NCI-H2171 treated with DMSO at 0.1 percent for 48 hours (cell line): ENCODE data around the gene RFC5.
"Not testable (repeated sequence)": the region's sequence is repeated elsewhere in the genome, so short reads cannot be mapped to it uniquely, and the experiment has no call there.

ENCODE experiments used
- DNase-seq: peaks from one replicate; lab custom pipeline; 2025; lab: John Stamatoyannopoulos, UW

Gene RFC5

DNA sequence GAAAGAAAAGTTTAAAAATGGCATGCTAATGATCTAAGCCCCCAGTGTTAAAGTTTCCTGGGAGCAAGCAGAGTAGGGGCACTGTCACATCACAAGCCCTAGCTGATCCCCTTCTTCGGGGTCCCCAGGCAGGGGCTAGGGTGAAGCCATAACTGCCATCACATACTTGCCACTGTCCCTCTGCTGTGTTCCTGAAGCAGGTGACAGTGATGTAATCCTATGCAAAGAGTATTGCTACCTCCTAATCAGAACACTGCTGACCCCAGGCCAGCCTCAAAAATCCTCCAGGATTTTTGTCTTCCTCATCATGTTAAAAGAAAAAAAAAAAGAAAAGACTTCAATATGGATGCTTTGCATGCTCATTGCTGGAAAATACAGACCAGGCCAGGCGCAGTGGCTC, 1.2 kb upstream of the RFC5 start:
- DNase-seq = no peak

DNA sequence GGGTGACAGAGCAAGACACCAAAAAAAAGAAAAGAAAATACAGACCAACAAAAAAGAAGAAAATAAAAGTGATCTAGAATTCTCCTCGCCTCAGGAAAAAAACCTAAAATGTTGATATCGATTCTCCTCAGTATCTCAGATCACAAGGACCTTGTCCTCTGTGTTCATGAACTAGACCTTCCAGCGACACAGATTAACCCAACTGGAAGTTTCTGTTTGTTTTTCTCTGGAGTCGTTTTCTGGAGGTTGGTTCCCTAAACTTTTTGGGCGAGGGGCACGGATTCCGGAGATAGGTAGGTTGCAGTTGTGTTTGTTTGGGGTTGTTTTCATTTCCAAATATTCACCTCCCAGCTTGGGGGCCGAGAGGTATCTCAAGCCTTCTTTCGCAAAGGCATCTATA, 559 bp upstream of the RFC5 start:
- no peak for DNase-seq

DNA sequence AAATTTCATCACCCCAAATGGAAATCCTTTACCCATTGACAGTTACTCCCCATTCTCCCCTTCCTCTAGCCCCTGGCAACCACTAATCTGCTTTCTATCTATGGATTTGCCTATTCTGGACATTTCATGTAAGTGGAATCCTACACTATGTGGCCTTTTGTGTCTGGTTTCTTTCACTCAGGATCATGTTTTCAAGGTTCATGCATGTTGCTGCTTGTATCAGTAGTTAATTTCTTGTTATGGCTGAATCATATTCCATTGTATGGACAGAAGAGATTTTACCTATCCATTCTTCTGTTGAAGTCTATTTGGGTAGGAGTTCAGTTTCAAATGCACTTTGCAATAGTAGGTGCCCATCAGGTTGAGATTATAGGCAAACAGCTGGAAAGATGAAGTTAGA, 1.4 kb downstream of the RFC5 start:
- DNase-seq = no peak

GRCh38 chr12:118020036-118020435, 3.5 kb downstream of the RFC5 start:
- DNase-seq = no peak

DNA sequence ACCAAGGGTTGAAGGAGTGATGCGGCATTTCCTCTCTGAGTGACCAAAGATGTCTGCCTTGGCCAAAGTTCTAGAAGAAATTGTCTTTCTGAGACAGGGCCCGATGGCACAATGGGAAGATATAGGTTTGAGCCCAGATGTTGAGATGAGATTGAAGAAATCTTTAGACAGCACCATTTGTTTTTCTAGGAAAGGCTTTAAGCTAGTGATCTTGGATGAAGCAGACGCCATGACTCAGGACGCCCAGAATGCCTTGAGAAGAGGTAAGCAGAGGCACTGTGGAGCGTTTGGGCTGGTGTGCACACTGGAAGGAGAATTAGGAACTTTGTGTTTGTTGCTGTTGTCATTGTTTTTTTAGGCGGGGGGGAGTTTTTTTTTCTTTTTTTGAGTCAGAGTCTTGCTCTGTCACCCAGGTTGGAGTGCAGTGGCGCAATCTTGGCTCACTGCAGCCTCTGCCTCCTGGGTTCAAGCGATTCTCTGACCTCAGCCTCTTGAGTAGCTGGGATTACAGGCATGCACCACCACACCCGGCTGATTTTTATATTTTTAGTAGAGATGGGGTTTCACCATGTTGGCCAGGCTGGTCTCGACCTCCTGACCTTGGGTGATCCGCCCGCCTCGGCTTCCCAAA, 5.7 kb downstream of the RFC5 start:
- not testable (repeated sequence) for DNase-seq

DNA sequence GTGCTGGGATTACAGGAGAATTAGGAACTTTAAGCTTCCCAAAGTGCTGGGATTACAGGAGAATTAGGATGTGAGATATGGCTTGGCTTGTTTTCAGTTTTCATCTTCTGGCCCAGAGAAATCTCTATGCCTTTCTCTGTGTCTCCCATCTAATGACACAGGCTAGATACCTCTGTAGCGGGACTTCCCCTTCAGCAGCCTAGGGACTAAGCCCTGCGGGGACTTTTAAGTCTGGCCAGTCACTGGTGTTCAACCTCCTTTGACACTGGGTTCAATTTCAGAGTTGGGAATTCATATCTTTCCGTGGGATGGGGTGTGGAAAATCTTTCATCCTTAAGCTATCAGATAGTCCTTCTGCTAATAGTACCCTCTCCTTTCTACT, 6.2 kb downstream of the RFC5 start:
- no peak for DNase-seq

DNA sequence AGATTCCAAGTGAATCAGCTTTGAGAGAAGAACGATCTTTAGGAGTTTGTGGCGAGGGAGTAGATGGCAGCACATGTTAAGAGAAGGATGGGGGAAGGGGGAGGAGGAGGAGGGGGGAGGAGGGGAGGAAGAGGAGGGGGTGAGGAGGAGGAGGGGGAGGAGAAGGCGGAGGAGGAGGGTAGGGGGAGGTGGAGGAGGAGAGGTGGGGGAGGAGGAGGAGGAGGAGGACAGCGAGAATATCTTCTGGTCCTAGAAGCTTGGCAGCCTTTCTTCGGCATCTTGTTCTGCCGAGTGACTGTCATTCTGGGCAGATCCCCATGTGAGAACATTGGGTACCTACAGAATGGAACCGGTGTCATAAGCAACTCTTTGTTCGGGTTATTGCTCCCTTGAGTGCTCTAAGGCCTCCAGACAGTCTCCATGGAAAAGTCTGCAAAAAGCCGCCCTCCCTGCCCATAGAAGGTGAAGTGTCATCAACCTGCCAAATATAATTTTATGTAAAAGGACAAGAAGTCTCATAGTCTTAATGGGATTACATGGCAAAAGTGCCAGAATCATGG, 6.9 kb downstream of the RFC5 start:
- DNase-seq = no peak

DNA sequence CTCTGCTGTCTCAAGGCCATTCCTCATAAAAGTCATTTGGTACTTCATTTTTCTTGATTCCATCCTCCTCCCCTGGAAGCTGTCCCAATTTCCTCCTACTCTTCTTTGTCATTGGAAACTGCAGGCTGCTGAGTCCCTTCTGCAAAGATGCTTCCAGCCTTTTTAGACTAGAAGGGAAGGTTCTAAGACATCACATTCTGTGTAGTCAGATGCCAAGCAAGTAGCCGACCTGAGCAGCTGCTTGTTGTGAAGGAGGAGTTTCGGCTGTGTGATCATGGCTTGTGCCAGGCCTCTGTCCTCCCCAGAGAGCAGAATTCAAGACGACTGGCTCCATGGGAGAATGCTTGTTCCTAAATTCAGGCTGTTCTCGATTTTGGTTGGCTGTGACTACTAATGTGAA, 8.7 kb downstream of the RFC5 start:
- DNase-seq = no peak

DNA sequence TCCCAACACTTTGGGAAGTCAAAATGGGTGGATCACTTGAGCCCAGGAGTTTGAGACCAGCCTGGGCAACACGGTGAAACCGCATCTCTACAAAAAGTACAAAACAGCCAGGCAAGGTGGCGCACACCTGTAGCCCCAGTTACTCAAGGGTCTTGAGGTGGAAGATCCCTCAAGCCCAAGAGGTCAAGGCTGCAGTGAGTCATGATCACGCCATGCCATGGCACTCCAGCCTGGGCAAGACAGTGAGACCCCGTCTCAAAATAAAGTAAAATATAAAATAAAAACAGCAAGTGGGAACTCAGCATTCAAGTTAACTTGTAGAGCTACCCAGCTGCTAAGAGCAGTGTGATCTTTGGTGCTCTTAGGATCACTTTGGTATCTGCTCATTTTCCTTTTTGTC, 12.7 kb downstream of the RFC5 start:
- no peak for DNase-seq

DNA sequence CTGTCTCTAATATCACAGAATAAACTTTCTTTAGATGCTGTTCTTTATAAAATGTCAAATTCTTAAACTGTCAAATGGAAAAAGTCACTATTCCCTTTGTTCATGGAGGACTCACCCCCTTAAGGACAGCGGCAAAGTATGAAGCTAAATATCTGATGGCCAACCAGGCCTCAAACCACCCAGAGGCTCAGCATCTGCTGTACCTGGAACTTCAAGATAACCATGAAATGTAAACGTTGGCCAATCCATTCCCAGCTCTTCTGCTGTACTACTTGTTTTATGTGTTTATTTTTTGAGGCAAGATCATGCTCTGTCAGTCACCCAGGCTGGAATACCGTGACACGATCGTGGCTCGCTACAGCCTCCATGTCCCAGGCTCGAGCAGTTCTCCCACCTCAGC, 15.7 kb downstream of the RFC5 start:
- DNase-seq = no peak

GRCh38 chr12:118033323-118033722, 16.8 kb downstream of the RFC5 start:
- no peak for DNase-seq

DNA sequence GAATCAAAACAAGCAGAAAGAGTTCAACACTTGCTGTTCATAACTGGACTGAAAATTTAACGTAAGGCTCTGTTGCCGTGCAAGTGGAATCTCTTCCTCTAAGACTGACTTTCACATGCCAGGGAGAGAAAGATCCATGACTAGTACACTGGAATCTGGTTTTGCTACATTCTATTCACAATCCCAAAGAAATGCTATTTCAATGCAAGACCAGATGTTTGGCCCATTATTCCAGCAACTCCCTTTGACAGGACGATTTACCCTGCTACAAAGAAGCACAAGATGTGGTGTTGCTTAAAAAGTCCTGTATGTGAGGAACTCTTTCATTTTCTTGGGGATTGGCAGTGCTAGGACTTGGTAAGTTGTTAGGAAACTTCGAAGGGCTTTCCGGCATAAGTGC, 17.4 kb downstream of the RFC5 start:
- DNase-seq = no peak

DNA sequence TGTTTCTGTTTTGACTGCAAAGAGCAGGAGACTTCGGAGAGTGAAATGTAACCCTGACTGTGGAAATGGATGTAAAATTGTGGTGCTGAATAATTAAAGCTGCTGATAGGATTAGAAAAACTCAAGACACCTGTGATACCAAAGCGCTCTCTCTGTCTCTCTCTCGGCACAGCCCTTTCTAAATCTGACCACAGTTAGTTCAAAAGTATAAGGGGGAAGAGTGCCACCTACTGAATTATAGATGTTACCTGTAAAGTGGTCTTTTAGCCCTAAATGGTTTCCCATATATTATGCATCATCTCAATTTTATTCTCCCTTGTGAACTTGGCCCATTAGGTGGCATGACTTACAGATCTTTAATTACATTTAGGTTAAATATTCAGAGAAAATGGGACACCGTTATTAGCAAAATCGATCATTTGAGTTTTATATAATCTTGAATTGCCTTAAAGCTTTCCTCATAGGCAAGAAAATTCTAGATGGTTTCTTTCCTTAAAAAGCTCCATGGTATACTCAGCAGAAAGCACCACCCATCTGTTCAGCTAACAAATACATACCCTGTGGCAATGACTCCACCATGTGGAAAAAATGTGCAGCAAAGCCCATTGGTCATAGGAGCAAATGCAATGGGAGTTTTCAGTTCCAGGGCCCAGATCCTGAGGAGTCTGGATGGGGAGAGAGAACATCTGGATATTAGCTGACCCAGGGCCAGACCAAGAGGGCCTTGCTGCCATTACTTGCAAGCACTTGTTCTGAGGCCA, 18.1 kb downstream of the RFC5 start:
- DNase-seq = peak; percentile 54

GRCh38 chr12:118035190-118036041, 18.9 kb downstream of the RFC5 start:
- peak; percentile 31 for DNase-seq

GRCh38 chr12:118036672-118037411, 20.3 kb downstream of the RFC5 start:
- no peak for DNase-seq

GRCh38 chr12:118038137-118038536, 21.6 kb downstream of the RFC5 start:
- no peak for DNase-seq

- DNase-seq = no peak
These were observed 25.6 kb downstream of the RFC5 start for GRCh38 chr12:118042091-118042490.

- DNase-seq = no peak
These were observed 27.6 kb downstream of the RFC5 start for GRCh38 chr12:118044075-118044474.

DNA sequence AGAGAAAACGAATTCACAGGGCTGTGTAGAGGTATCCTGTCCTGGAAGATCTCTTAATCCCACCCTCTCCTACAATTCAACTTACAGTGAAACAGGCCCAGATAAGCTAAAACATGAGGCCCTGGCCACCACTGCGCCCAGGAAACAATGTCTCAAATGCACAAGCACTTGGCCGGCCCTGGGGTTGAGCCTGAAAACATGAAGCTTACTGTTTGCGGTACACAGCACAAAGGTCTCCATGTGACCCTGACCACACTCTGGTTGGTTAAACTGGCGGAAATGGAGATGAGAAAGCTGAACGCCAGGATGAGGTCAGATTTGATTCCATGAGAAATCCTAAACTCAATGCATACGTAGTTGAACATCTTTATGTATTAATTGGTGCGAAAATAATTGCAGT, 28.1 kb downstream of the RFC5 start:
- no peak for DNase-seq

DNA sequence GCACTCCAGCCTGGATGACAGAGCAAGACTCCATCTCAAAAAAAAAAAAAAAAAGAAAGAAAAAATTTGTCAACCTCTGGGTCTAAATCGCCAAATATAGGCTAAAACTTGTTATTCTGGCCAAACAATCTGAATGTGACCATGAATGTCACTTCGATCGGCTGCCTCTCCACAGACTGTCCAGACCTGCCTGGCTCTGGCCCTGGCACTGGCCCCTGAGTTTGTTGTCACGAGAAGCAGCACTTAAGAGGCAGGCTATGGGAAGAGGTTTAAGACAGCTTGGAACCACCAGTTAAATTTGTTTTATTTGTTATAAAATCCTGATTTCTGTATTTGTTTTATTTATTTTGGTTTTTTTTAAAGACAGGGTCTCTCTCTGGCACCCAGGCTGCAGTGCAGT, 29.9 kb downstream of the RFC5 start:
- no peak for DNase-seq

DNA sequence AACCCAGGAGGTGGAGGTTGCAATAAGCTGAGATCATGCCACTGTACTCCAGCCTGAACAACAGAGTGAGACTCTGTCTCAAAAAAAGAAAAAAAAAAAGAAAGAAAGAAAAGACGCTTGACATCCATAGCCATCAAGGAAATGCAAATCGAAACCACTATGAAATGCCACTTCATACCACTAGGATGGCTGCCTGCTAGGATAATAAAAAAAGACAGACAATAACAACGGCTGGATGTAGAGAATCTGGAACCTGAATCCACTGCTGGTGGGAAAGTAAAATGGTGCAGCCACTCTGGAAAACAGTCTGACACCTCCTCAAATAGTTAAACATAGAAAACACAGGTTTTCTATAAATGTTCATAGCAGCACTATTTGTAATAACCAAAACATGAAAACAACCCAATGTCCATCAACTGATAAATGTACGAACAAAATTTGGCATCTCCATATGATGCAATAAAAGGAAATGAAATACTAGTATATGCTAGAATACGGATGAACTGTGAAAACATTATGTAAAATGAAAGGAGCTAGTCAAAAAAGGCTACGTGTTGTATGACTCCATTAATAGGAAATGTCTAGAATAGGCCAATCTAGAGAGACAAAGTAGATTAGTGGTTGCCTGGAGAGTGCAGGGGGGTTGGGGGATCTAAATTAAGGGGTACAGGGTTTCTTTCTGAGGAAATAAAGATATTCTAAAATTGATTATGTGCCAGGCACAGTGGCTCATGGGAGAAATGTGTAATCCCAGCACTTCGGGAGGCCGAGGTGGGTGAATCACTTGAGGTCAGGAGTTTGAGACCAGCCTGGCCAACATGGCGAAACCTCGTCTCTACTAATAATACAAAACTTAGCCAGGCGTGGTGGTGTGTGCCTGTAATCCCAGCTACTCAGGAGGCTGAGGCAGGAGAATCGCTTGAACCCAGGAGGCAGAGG, 34.7 kb downstream of the RFC5 start:
- no peak for DNase-seq
